Gastrocnemius medialis (tissue), 4 donors: Measurements from ENCODE around the gene COL6A6.

Experiments used
- CTCF ChIP-seq, 5 experiments: fragments of 450-650 bp in 3 of 5; fragments of 200-600 bp in 2 of 5; sonication (generic) in 2 of 5; IDR thresholded peaks in 4 of 5; conservative IDR thresholded peaks in 1 of 5; 1 replicate in 4 of 5; 2 replicates in 1 of 5; pipeline ENCODE4 v1.5.1; 2016 to 2019; ENCODE audit warnings: antibody characterized with exemption in 5 of 5, mild to moderate bottlenecking in 3 of 5, moderate library complexity in 3 of 5
- POLR2A ChIP-seq, 2 donors: fragments of 450-650 bp; IDR thresholded peaks; one replicate each; pipeline ENCODE4 v1.6.1; 2017; ENCODE audit warnings: antibody characterized with exemption in 2 of 2, mild to moderate bottlenecking in 2 of 2, moderate library complexity in 2 of 2

GRCh38 chr3:130517602-130518001 is 625 bp downstream of the COL6A6 start:
- no peak for TF ChIP-seq POLR2A (IDR thresholded peaks at IDR 0.05)
- TF ChIP-seq CTCF (IDR thresholded peaks at IDR 0.05 in 4 of 5, conservative IDR thresholded peaks at IDR 0.05 in 1 of 5): no peak
